ENCODE results near the gene CTLA4. TPM values are rescaled to one million over a fixed set of nuclear protein-coding genes. Genes with fewer than 3 reads are reported as not detected.

The CTLA4 gene
- total RNA-seq, 4 donors from 2014 or later, result 0.88 to 2.5 (median 2.1) TPM; not detected in 1

DNA sequence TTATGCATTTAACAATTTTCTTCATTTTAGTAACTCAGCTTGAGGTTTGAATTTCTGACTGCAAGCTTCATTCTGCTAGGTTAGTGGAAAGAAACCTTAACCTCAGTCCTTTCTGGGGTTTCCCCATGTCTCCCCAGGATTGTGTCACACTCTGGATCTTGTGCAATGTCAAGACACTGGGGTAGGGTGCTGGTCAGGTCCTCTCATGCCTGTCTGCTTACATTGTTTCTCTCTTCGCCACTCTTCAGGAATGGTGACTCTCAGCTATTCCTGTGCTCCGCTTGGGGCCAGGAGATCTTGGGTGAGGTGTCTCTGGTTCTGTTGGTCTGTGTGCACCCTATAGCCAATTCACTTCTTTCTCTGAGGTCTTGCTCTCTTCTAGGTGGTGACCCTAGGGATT lies 23.9 kb downstream of the CTLA4 start:
- TF ChIP-seq CTCF (IDR thresholded peaks at IDR 0.05; ENCODE audit: low read depth), result no peak

DNA sequence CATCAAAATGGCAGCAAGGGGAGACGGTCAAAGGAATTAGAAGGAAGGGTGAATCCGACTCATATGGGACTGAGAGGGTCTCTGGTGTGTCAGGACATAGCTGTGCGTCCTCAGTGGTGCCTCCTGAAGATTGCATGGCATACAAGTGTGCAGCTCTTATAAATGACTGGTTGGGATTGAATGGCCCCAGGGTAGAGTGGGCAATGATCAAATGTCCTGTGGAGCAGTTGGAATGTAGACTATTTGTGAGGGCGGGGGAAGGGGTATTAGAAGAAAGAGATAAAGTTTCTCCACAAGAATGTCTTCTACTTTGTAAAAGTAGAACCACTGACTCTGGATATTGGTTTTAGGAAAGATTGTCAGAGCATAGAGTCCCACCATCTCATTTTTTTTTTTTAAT lies 24.6 kb downstream of the CTLA4 start:
- no peak for TF ChIP-seq CTCF (IDR thresholded peaks at IDR 0.05; ENCODE audit: low read depth)

DNA sequence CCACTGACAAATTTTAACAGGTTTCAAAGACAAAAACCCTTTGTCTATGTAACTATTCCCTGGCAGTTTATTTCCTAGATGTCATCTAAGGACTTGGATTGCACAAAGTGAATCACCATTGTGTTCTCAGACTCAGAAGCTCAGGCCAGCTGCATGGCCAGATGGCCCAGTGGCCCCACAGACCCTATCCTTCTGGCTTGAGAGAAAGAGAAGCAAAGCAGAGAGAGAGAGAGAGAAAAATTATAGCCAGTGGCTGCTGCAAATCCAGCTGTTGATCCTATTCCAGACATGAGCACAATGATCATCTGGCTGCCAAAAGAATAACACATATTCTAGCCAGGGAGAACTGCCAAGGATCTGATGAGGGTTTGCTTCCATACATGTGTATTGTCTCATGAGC lies 25.8 kb downstream of the CTLA4 start:
- TF ChIP-seq CTCF (IDR thresholded peaks at IDR 0.05; ENCODE audit: low read depth), result no peak

GRCh38 chr2:203893840-203894239 lies 26.3 kb downstream of the CTLA4 start:
- no peak for TF ChIP-seq CTCF (IDR thresholded peaks at IDR 0.05; ENCODE audit: low read depth)

DNA sequence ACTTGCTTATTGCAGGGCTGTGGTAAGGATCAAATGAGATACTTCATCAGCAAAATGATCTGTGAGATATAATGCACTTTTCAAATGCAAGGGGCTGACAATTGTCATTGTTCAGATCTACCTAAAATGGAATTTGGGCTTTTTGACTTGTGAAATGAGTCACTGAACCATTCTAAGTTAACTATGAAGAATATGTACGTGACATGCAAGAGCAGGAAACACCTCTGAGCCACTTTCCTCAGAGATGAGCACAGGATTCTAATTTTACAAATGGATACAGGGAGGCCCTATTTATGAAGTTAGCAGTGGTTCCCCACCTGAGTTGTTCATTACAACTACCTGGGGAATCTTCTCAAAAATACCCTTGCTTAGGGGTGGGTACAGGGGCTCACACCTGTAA lies 26.7 kb downstream of the CTLA4 start:
- TF ChIP-seq CTCF (IDR thresholded peaks at IDR 0.05; ENCODE audit: low read depth), result no peak

- TF ChIP-seq CTCF (IDR thresholded peaks at IDR 0.05; ENCODE audit: low read depth), result no peak
Measured at GRCh38 chr2:203897544-203897943, 30.0 kb downstream of the CTLA4 start.

DNA sequence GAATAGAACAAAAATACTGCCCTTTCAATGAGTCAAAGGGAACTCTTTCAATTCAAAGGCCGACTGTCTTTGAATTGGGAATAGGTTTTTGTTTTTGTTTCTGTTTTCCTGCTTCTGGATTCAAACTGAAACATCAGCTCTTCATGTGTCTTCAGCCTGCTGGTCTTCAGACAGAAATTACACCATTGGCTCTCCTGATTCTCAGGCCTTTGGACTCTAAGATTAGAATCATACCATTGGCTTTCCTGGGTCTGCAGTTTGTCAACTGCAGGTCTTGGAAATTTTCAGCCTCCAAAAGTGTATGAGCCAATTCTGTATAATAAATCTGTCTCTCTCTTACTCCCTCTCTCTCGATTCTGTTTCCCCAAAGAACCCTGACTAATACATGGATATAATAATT lies 31.1 kb downstream of the CTLA4 start:
- TF ChIP-seq CTCF (IDR thresholded peaks at IDR 0.05; ENCODE audit: low read depth), result no peak

Measured in subcutaneous adipose tissue (tissue), 4 donors.